BLaER1 treated with 17β-estradiol and CSF1 and Interleukin-3, amounts not matched to agents 10 nM and 100 nM (cell line): ENCODE results near the gene CNTROB.

Experiments
- H3K27ac ChIP-seq, 11 experiments: shearing (Covaris generic); formaldehyde crosslinking; 2 replicates each; pipeline ENCODE4 v1.8.1; 2022
- H3K27me3 ChIP-seq, 11 experiments: shearing (Covaris generic); formaldehyde crosslinking; 2 replicates each; pipeline ENCODE4 v1.8.1; 2022
- H3K36me3 ChIP-seq, 11 experiments: shearing (Covaris generic); formaldehyde crosslinking; 2 replicates each; pipeline ENCODE4 v1.8.1; 2022
- H3K4me1 ChIP-seq, 10 experiments: shearing (Covaris generic); formaldehyde crosslinking; 2 replicates each; pipeline ENCODE4 v1.8.1; 2022
- H3K4me2 ChIP-seq, 11 experiments: shearing (Covaris generic); formaldehyde crosslinking; 2 replicates each; pipeline ENCODE4 v1.8.1; 2022
- H3K4me3 ChIP-seq, 10 experiments: shearing (Covaris generic); formaldehyde crosslinking; 2 replicates each; pipeline ENCODE4 v1.8.1; 2022
- H3K9ac ChIP-seq, 11 experiments: shearing (Covaris generic); formaldehyde crosslinking; 2 replicates each; pipeline ENCODE4 v1.8.1; 2022
- H3K9me3 ChIP-seq, 11 experiments: shearing (Covaris generic); formaldehyde crosslinking; replicated peaks in 1 of 11; 2 replicates each; pipeline ENCODE4 v1.8.1; 2022
- H4K20me1 ChIP-seq, 11 experiments: shearing (Covaris generic); formaldehyde crosslinking; 2 replicates each; pipeline ENCODE4 v1.8.1; 2022
- Cebpa-rat ChIP-seq, 11 experiments: shearing (Covaris generic); IDR thresholded peaks; 2 replicates each; pipeline ENCODE4 v1.8.1; 2022

Gene CNTROB

GRCh38 chr17:7931709-7932482 is at the start of gene CNTROB, which contains the start of gene TRAPPC1:
Gene CNTROB (plus strand): TSS chr17:7932206. CDS start chr17:7933080, 874 bp downstream.
Gene TRAPPC1 (minus strand): TSS chr17:7931946. CDS start chr17:7931829, 117 bp downstream.
- Histone ChIP-seq H3K4me1 (peaks cover 35 to 59% (median 51%) of the 10 kb centered on the region in 10 experiments), H3K36me3 (peaks cover 22 to 36% (median 28%) of the 10 kb centered on the region in 11 experiments), H3K27ac (peak within 1 kb of the TSS; percentile 73 to 95 (median 89)), H4K20me1 (peaks cover 0 to 7% (median 0%) of the 10 kb centered on the region in 11 experiments; a peak in 2 of 22 replicates), H3K4me2 (peak within 1 kb of the TSS; percentile 88 to 99 (median 96)), H3K4me3 (peak within 1 kb of the TSS; percentile 70 to 96 (median 90)), H3K27me3 (no peaks in the 10 kb centered on the region), H3K9me3 (no peaks in the 10 kb centered on the region), H3K9ac (peak within 1 kb of the TSS; percentile 83 to 94 (median 90))
- TF ChIP-seq Cebpa-rat (IDR thresholded peaks at IDR 0.05), result no peak

- Histone ChIP-seq H3K36me3 (peaks cover 0 to 32% (median 9%) of the 10 kb centered on the region in 11 experiments; a peak in 14 of 22 replicates), H3K4me1 (peaks cover 45 to 53% (median 49%) of the 10 kb centered on the region in 10 experiments), H4K20me1 (peaks cover 0 to under 1% (median 0%) of the 10 kb centered on the region in 11 experiments; a peak in 3 of 22 replicates), H3K4me2 (peak overlapping the region; percentile 63 to 95 (median 83)), H3K9me3 (no peaks in the 10 kb centered on the region), H3K4me3 (no peak overlapping the region), H3K27me3 (no peaks in the 10 kb centered on the region), H3K9ac (peak overlapping the region in 3 of 11 experiments; percentile 4 to 92 (median 80); a peak in 2 of 22 replicates), H3K27ac (peak overlapping the region in 8 of 11 experiments; percentile 82 to 98 (median 92); a peak in 8 of 22 replicates)
- no peak for TF ChIP-seq Cebpa-rat (IDR thresholded peaks at IDR 0.05)
These were observed 49.4 kb upstream of the CNTROB start for GRCh38 chr17:7882629-7883028.

- H3K9ac ChIP-seq, result peak overlapping the region; percentile 75 to 96 (median 81)
- H3K4me3 ChIP-seq, result peak overlapping the region; percentile 38 to 97 (median 57)
- no peaks in the 10 kb centered on the region for H3K9me3 ChIP-seq
- no peaks in the 10 kb centered on the region for H3K27me3 ChIP-seq
- peak overlapping the region; percentile 66 to 98 (median 88); a peak in 21 of 22 replicates for H3K27ac ChIP-seq
- H3K4me2 ChIP-seq, result peak overlapping the region; percentile 63 to 95 (median 83)
- peaks cover 0 to 24% (median 5%) of the 10 kb centered on the region in 11 experiments; a peak in 11 of 22 replicates for H3K36me3 ChIP-seq
- TF ChIP-seq Cebpa-rat (IDR thresholded peaks at IDR 0.05), result no peak
- H3K4me1 ChIP-seq, result peaks cover 56 to 65% (median 59%) of the 10 kb centered on the region in 10 experiments
- peaks cover 0 to 13% (median 12%) of the 10 kb centered on the region in 11 experiments; a peak in 17 of 22 replicates for H4K20me1 ChIP-seq
These were observed 48.1 kb upstream of the CNTROB start for GRCh38 chr17:7883781-7884386.

- Histone ChIP-seq H3K4me3 (peak overlapping the region; percentile 77 to 97 (median 86)), H3K27ac (peak overlapping the region; percentile 89 to 98 (median 96)), H4K20me1 (peaks cover 6 to 22% (median 21%) of the 10 kb centered on the region in 11 experiments; a peak in 20 of 22 replicates), H3K9ac (peak overlapping the region; percentile 90 to 98 (median 96)), H3K9me3 (no peaks in the 10 kb centered on the region), H3K4me1 (peaks cover 59 to 71% (median 62%) of the 10 kb centered on the region in 10 experiments), H3K27me3 (no peaks in the 10 kb centered on the region), H3K4me2 (peak overlapping the region in 1 of 11 experiments; percentile 98; a peak in 4 of 22 replicates), H3K36me3 (peaks cover 4 to 21% (median 9%) of the 10 kb centered on the region in 11 experiments; a peak in 21 of 22 replicates)
- no peak for TF ChIP-seq Cebpa-rat (IDR thresholded peaks at IDR 0.05)
These were observed 47.2 kb upstream of the CNTROB start for GRCh38 chr17:7884581-7885366.

GRCh38 chr17:7885367-7886226 is 46.4 kb upstream of the CNTROB start:
- Histone ChIP-seq H4K20me1 (peaks cover 6 to 31% (median 27%) of the 10 kb centered on the region in 11 experiments; a peak in 20 of 22 replicates), H3K4me2 (peak overlapping the region; percentile 95 to 100 (median 96)), H3K9me3 (no peaks in the 10 kb centered on the region), H3K4me3 (peak overlapping the region; percentile 77 to 97 (median 86)), H3K27me3 (no peaks in the 10 kb centered on the region), H3K4me1 (peaks cover 56 to 69% (median 60%) of the 10 kb centered on the region in 10 experiments), H3K27ac (peak overlapping the region; percentile 89 to 98 (median 96)), H3K9ac (peak overlapping the region; percentile 90 to 98 (median 96)), H3K36me3 (peaks cover 12 to 24% (median 16%) of the 10 kb centered on the region in 11 experiments)
- no peak for TF ChIP-seq Cebpa-rat (IDR thresholded peaks at IDR 0.05)

- H3K9me3 ChIP-seq, result no peaks in the 10 kb centered on the region
- peak overlapping the region; percentile 95 to 100 (median 96) for H3K4me2 ChIP-seq
- H4K20me1 ChIP-seq, result peaks cover 6 to 39% (median 35%) of the 10 kb centered on the region in 11 experiments; a peak in 20 of 22 replicates
- TF ChIP-seq Cebpa-rat (IDR thresholded peaks at IDR 0.05), result no peak
- peak overlapping the region; percentile 77 to 97 (median 86) for H3K4me3 ChIP-seq
- H3K36me3 ChIP-seq, result peaks cover 20 to 25% (median 21%) of the 10 kb centered on the region in 11 experiments
- H3K9ac ChIP-seq, result peak overlapping the region; percentile 90 to 98 (median 96)
- peak overlapping the region; percentile 89 to 98 (median 96) for H3K27ac ChIP-seq
- peaks cover 47 to 60% (median 52%) of the 10 kb centered on the region in 10 experiments for H3K4me1 ChIP-seq
- no peaks in the 10 kb centered on the region for H3K27me3 ChIP-seq
These were observed 45.6 kb upstream of the CNTROB start for GRCh38 chr17:7886227-7887037.

- Histone ChIP-seq H3K4me3 (peak overlapping the region; percentile 77 to 97 (median 86)), H3K27me3 (no peaks in the 10 kb centered on the region), H3K4me1 (peaks cover 41 to 54% (median 46%) of the 10 kb centered on the region in 10 experiments), H3K36me3 (peaks cover 26 to 32% (median 27%) of the 10 kb centered on the region in 11 experiments), H3K9ac (peak overlapping the region; percentile 90 to 98 (median 96)), H3K9me3 (no peaks in the 10 kb centered on the region), H3K27ac (peak overlapping the region; percentile 89 to 98 (median 96)), H3K4me2 (peak overlapping the region; percentile 95 to 100 (median 96)), H4K20me1 (peaks cover 6 to 44% (median 41%) of the 10 kb centered on the region in 11 experiments; a peak in 20 of 22 replicates)
- TF ChIP-seq Cebpa-rat (IDR thresholded peaks at IDR 0.05), result no peak
These were observed 44.9 kb upstream of the CNTROB start for GRCh38 chr17:7887038-7887481.
